GM12872 (cell line): Measurements from ENCODE around the gene SHISAL1.

Source experiments
- CTCF ChIP-seq: IDR thresholded peaks from 3 replicates; pipeline ENCODE4 v1.5.1; 2011; ENCODE audit warnings: low read depth, mild to moderate bottlenecking, low read length, moderate library complexity; ENCODE audit not compliant: insufficient read depth

The SHISAL1 gene

GRCh38 chr22:44312766-44313165, at the start of gene SHISAL1:
TSS of gene SHISAL1 (minus strand) at chr22:44312951. CDS start at chr22:44300945, 12,006 bp downstream.
- TF ChIP-seq CTCF, result no peak

- TF ChIP-seq CTCF, result no peak
Observed at GRCh38 chr22:44361391-44362126, 48.8 kb upstream of the SHISAL1 start.

GRCh38 chr22:44360668-44361381, 48.1 kb upstream of the SHISAL1 start:
- TF ChIP-seq CTCF, result no peak

- TF ChIP-seq CTCF, result no peak
Observed at GRCh38 chr22:44360306-44360667, 47.5 kb upstream of the SHISAL1 start.

GRCh38 chr22:44359496-44360110, 46.9 kb upstream of the SHISAL1 start:
- no peak for TF ChIP-seq CTCF

GRCh38 chr22:44358709-44359440, 46.1 kb upstream of the SHISAL1 start:
- TF ChIP-seq CTCF, result no peak

GRCh38 chr22:44357966-44358465, 45.3 kb upstream of the SHISAL1 start:
- no peak for TF ChIP-seq CTCF
